Endothelial cell (in vitro differentiated cells): ENCODE data around the gene SPATS1. TPM values are rescaled to one million over a fixed set of nuclear protein-coding genes. Genes with fewer than 3 reads are reported as not detected.
A peak's percentile ranks its signal among the peaks of the same experiment; 100 is the strongest.

ENCODE experiments used
- DNase-seq: peaks from one replicate; pipeline ENCODE4 v3.0.0; 2021; ENCODE audit warnings: low spot score
- H3K27ac Mint-ChIP-seq: one replicate; pipeline ENCODE4 v1.8.0; 2021; ENCODE audit warnings: mixed read lengths, inconsistent platforms; ENCODE audit not compliant: unreplicated experiment
- H3K27me3 Mint-ChIP-seq: one replicate; pipeline ENCODE4 v1.8.0; 2021; ENCODE audit warnings: mild to moderate bottlenecking, moderate library complexity, mixed read lengths, inconsistent platforms; ENCODE audit not compliant: unreplicated experiment
- H3K36me3 Mint-ChIP-seq: one replicate; pipeline ENCODE4 v1.8.0; 2021; ENCODE audit warnings: mild to moderate bottlenecking, low read depth, mixed read lengths, inconsistent platforms; ENCODE audit not compliant: unreplicated experiment
- H3K4me1 Mint-ChIP-seq: one replicate; pipeline ENCODE4 v1.8.0; 2021; ENCODE audit warnings: mild to moderate bottlenecking, mixed read lengths, inconsistent platforms; ENCODE audit not compliant: unreplicated experiment
- H3K4me3 Mint-ChIP-seq: one replicate; pipeline ENCODE4 v1.8.0; 2021; ENCODE audit warnings: mild to moderate bottlenecking, mixed read lengths, inconsistent platforms; ENCODE audit not compliant: unreplicated experiment
- H3K9me3 Mint-ChIP-seq: one replicate; pipeline ENCODE4 v1.8.0; 2021; ENCODE audit warnings: mixed read lengths, inconsistent platforms; ENCODE audit not compliant: unreplicated experiment
- CTCF ChIP-seq: fragments of 200-600 bp; sonication (generic); IDR thresholded peaks from one replicate; pipeline ENCODE4 v1.5.0; 2021; ENCODE audit warnings: antibody characterized with exemption; ENCODE audit not compliant: unreplicated experiment
- total RNA-seq: library from RNA; stranded (reverse); fragmentation: NEBNext Ultra II Directional; extraction: Animal tissue kit (Norgen Biotek cat#: 25700); gene quantifications from one replicate; pipeline ENCODE4 v1.2.1, GENCODE V29; 2021; ENCODE audit not compliant: unreplicated experiment

The SPATS1 gene
- total RNA-seq, 1 donor from 2014 or later = not detected

GRCh38 chr6:44377484-44377883, 35.0 kb downstream of the SPATS1 start:
- Mint-ChIP-seq H3K27me3 (no peaks in the 10 kb centered on the region), H3K4me3 (no peak overlapping the region), H3K9me3 (no peaks in the 10 kb centered on the region), H3K36me3 (no peaks in the 10 kb centered on the region), H3K27ac (no peak overlapping the region), H3K4me1 (no peaks in the 10 kb centered on the region)
- TF ChIP-seq CTCF = no peak
- no peak for DNase-seq

- no peaks in the 10 kb centered on the region for H3K9me3 Mint-ChIP-seq
- no peak overlapping the region for H3K4me3 Mint-ChIP-seq
- no peak for DNase-seq
- H3K4me1 Mint-ChIP-seq = no peaks in the 10 kb centered on the region
- no peak overlapping the region for H3K27ac Mint-ChIP-seq
- no peak for TF ChIP-seq CTCF
- H3K36me3 Mint-ChIP-seq = no peaks in the 10 kb centered on the region
- no peaks in the 10 kb centered on the region for H3K27me3 Mint-ChIP-seq
Measured at GRCh38 chr6:44377971-44378370, 35.5 kb downstream of the SPATS1 start.

GRCh38 chr6:44381739-44382138, 39.3 kb downstream of the SPATS1 start:
- no peak overlapping the region for H3K4me3 Mint-ChIP-seq
- H3K9me3 Mint-ChIP-seq = no peaks in the 10 kb centered on the region
- H3K4me1 Mint-ChIP-seq = no peaks in the 10 kb centered on the region
- no peak overlapping the region for H3K27ac Mint-ChIP-seq
- no peak for TF ChIP-seq CTCF
- no peaks in the 10 kb centered on the region for H3K27me3 Mint-ChIP-seq
- no peak for DNase-seq
- H3K36me3 Mint-ChIP-seq = no peaks in the 10 kb centered on the region

GRCh38 chr6:44386364-44386928, 44.0 kb downstream of the SPATS1 start:
- no peak for TF ChIP-seq CTCF
- Mint-ChIP-seq H3K9me3 (no peaks in the 10 kb centered on the region), H3K27me3 (peaks cover 8% of the 10 kb centered on the region), H3K36me3 (no peaks in the 10 kb centered on the region), H3K4me1 (peaks cover 26% of the 10 kb centered on the region), H3K4me3 (peak overlapping the region; percentile 97), H3K27ac (peak overlapping the region; percentile 98)
- DNase-seq = no peak

- Mint-ChIP-seq H3K4me1 (peaks cover 26% of the 10 kb centered on the region), H3K36me3 (no peaks in the 10 kb centered on the region)
- TF ChIP-seq CTCF = no peak
Measured at GRCh38 chr6:44386929-44387345, 44.5 kb downstream of the SPATS1 start.

More at GRCh38 chr6:44386929-44387345, 44.5 kb downstream of the SPATS1 start:
- H3K9me3 Mint-ChIP-seq = no peaks in the 10 kb centered on the region
- peak overlapping the region; percentile 97 for H3K4me3 Mint-ChIP-seq
- no peak for DNase-seq
- H3K27me3 Mint-ChIP-seq = peaks cover 9% of the 10 kb centered on the region
- H3K27ac Mint-ChIP-seq = peak overlapping the region; percentile 98
